KMS-11 (cell line): ENCODE data around the gene ESPNL.

Experiments used
- H2AFZ ChIP-seq: fragments of 200-600 bp; sonication (generic); 2 replicates; pipeline ENCODE4 v1.6.1; 2016; ENCODE audit warnings: antibody characterized with exemption, mixed run types, low read depth
- H3K27ac ChIP-seq: fragments of 200-600 bp; sonication (generic); 2 replicates; pipeline ENCODE4 v1.6.1; 2016; ENCODE audit warnings: mild to moderate bottlenecking, mixed run types
- H3K27me3 ChIP-seq: fragments of 200-600 bp; sonication (generic); 2 replicates; pipeline ENCODE4 v1.6.1; 2017; ENCODE audit warnings: mild to moderate bottlenecking, low read depth, mixed run types, moderate library complexity; ENCODE audit not compliant: insufficient read depth
- H3K36me3 ChIP-seq: fragments of 200-600 bp; sonication (generic); 2 replicates; pipeline ENCODE4 v1.6.1; 2017; ENCODE audit warnings: mild to moderate bottlenecking, mixed run types; ENCODE audit not compliant: insufficient read depth
- H3K4me1 ChIP-seq: fragments of 200-600 bp; sonication (generic); 2 replicates; pipeline ENCODE4 v1.6.1; 2016; ENCODE audit warnings: mild to moderate bottlenecking, low read depth, mixed run types; ENCODE audit not compliant: poor library complexity, severe bottlenecking
- H3K4me2 ChIP-seq: fragments of 200-600 bp; sonication (generic); 2 replicates; pipeline ENCODE4 v1.7.0; 2016; ENCODE audit warnings: mild to moderate bottlenecking, mixed run types
- H3K4me3 ChIP-seq: fragments of 200-600 bp; sonication (generic); IDR thresholded peaks from 2 replicates; pipeline ENCODE4 v1.6.1; 2017; ENCODE audit warnings: low read depth, low read length, mixed read lengths; ENCODE audit not compliant: insufficient read depth
- H3K79me2 ChIP-seq: fragments of 200-600 bp; sonication (generic); 2 replicates; pipeline ENCODE4 v1.6.1; 2016; ENCODE audit warnings: low read depth, mixed run types; ENCODE audit not compliant: insufficient read depth
- H3K9ac ChIP-seq: fragments of 200-600 bp; sonication (generic); 2 replicates; pipeline ENCODE4 v1.6.1; 2016; ENCODE audit warnings: mild to moderate bottlenecking, mixed run types
- H4K20me1 ChIP-seq: fragments of 200-600 bp; sonication (generic); 2 replicates; pipeline ENCODE4 v1.6.1; 2016; ENCODE audit warnings: mild to moderate bottlenecking, mixed run types; ENCODE audit not compliant: insufficient read depth
- CTCF ChIP-seq: fragments of 200-600 bp; sonication (generic); conservative IDR thresholded peaks from 2 replicates; pipeline ENCODE4 v1.6.1; 2017; ENCODE audit warnings: low read depth, mild to moderate bottlenecking, antibody characterized with exemption, low read length, moderate library complexity, mixed read lengths

Gene ESPNL

DNA sequence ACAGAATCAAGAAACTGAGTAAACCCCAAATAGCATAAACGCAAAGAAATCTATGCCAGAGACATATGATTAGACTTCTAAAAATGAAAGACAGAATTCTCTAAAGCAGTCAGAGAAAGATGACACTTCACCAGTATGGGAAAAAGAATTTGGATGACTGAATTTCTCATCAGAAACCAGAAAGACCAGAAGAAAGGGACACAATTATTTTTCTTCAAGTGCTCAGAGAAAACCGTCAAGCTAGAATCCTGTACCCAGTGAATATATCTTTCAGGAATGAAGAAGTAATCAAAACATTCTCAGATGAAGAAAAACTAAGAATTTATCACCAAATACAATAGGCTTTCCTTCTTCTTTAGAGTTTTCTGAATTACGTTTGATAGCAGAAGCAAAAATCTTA is 14.2 kb upstream of the ESPNL start:
- Histone ChIP-seq H3K4me2 (no peak overlapping the region), H3K36me3 (no peaks in the 10 kb centered on the region), H3K4me3 (no peak overlapping the region), H2AFZ (no peak overlapping the region), H3K27me3 (no peaks in the 10 kb centered on the region), H4K20me1 (no peaks in the 10 kb centered on the region), H3K9ac (no peak overlapping the region), H3K4me1 (no peaks in the 10 kb centered on the region), H3K27ac (no peak overlapping the region), H3K79me2 (no peaks in the 10 kb centered on the region)
- TF ChIP-seq CTCF, result no peak

DNA sequence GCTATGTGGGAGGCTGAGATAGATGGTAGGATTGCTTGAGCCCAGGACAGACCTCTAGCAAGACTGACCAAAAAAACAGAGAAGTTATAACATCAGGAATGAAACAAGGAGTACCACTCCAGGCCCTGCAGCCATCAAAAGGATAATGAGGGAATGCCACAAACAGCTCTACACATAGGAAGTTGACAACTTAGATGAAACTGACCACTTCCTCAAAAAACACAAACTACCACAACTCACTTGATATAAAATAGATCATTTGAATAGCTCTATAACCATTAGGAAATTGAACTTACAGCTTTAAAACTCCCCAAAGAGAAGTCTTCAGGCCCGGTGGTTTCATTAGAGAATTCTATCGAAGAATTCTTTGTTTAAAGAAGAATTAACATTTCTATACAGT is 12.9 kb upstream of the ESPNL start:
- Histone ChIP-seq H3K4me2 (no peak overlapping the region), H3K9ac (no peak overlapping the region), H3K79me2 (no peaks in the 10 kb centered on the region), H2AFZ (no peak overlapping the region), H3K4me3 (no peak overlapping the region), H3K27me3 (no peaks in the 10 kb centered on the region), H3K4me1 (no peaks in the 10 kb centered on the region), H3K27ac (no peak overlapping the region), H4K20me1 (no peaks in the 10 kb centered on the region), H3K36me3 (no peaks in the 10 kb centered on the region)
- no peak for TF ChIP-seq CTCF

- no peak overlapping the region for H3K27ac ChIP-seq
Measured at GRCh38 chr2:238090887-238091286, 9.3 kb upstream of the ESPNL start.

DNA sequence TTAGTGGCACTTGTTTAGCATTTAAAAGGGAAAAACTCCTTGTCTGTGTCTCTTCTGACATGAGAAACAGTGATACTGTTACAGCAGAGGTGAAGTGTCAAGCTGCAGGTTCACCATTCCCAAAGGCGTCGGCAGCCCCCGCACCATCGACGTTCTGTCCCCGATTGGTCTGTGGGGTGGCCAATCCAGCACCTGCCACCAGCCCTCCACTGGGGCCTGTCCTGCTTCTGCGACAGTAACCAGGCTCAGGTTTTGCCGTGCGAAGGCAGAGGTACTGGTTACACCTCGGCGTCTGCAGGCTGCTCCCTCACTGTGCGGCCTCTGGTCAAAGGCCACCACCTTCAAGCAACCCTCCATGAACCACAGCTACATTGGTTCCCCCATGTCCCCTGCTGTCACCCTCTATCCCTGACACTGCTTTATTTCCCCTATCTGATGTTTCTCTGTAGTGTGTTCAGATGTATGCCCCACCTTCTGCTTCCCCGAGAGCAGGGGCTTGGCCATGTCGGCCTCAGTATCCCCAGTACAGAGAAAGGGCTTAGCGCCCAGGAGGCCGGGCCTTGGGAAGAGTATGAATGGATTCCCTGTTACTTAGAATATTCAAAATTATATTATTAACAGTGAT is 8.6 kb upstream of the ESPNL start:
- Histone ChIP-seq H3K9ac (no peak overlapping the region), H3K79me2 (no peaks in the 10 kb centered on the region), H3K27ac (no peak overlapping the region), H2AFZ (no peak overlapping the region), H3K4me2 (no peak overlapping the region), H4K20me1 (no peaks in the 10 kb centered on the region), H3K4me1 (no peaks in the 10 kb centered on the region), H3K4me3 (no peak overlapping the region), H3K27me3 (no peaks in the 10 kb centered on the region), H3K36me3 (no peaks in the 10 kb centered on the region)
- no peak for TF ChIP-seq CTCF

More at GRCh38 chr2:238090887-238091286, 9.3 kb upstream of the ESPNL start:
- Histone ChIP-seq H3K79me2 (no peaks in the 10 kb centered on the region), H3K27me3 (no peaks in the 10 kb centered on the region), H2AFZ (no peak overlapping the region), H3K4me3 (no peak overlapping the region), H3K4me1 (no peaks in the 10 kb centered on the region), H3K36me3 (no peaks in the 10 kb centered on the region), H4K20me1 (no peaks in the 10 kb centered on the region), H3K4me2 (no peak overlapping the region), H3K9ac (no peak overlapping the region)
- no peak for TF ChIP-seq CTCF
